NCI-H1694 (cell line): ENCODE data around the gene EVL.
"Not testable (repeated sequence)": the region's sequence is repeated elsewhere in the genome, so short reads cannot be mapped to it uniquely, and the experiment has no call there.

Experiments
- DNase-seq: peaks from one replicate; lab custom pipeline; 2025; lab: John Stamatoyannopoulos, UW

The EVL gene

DNA sequence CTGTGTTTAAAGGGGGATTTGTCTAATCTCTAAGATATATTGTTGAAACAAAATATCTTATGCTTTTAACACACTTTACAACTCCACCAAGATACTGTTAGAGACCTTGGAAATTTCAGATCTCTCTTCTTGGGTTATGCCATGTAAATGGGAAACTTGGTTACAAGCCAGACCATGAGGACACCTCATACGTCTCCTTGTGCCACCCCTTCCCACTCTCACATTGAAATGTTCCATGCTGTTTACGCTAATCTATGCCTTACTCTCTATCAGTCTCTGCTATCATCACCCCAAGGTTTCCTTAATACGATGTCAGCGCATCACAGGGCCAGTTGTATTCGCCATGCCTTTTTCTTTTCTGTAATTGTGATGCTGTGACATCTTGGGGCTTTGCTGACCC is 107.6 kb downstream of the EVL start:
- DNase-seq, result no peak

DNA sequence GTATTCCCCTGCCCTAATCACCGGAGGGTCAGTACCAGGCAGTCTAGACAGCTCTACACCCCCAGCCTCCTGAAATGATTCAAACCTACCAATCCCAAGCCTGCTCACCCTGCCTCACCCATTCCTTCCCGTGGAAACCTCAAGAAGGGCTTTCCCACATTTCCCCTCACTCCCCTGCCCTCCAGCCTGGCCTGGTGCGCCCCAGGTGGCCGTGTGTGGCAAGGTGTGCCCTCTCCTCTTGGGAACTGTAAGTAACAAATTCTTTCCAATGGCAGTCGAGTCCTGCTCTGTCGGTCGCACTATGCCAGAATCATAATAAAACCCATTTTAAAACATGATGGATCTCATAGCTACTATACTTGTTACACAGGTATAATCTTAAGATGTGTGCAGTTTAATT is 108.1 kb downstream of the EVL start:
- DNase-seq, result no peak

GRCh38 chr14:100176811-100177327 is 111.6 kb downstream of the EVL start:
- no peak for DNase-seq

- no peak for DNase-seq
Observed at GRCh38 chr14:100178691-100179090, 113.5 kb downstream of the EVL start.

- DNase-seq, result not testable (repeated sequence)
Observed at GRCh38 chr14:100180671-100181070, 115.4 kb downstream of the EVL start.

GRCh38 chr14:100181876-100182551 is 116.8 kb downstream of the EVL start:
- not testable (repeated sequence) for DNase-seq

DNA sequence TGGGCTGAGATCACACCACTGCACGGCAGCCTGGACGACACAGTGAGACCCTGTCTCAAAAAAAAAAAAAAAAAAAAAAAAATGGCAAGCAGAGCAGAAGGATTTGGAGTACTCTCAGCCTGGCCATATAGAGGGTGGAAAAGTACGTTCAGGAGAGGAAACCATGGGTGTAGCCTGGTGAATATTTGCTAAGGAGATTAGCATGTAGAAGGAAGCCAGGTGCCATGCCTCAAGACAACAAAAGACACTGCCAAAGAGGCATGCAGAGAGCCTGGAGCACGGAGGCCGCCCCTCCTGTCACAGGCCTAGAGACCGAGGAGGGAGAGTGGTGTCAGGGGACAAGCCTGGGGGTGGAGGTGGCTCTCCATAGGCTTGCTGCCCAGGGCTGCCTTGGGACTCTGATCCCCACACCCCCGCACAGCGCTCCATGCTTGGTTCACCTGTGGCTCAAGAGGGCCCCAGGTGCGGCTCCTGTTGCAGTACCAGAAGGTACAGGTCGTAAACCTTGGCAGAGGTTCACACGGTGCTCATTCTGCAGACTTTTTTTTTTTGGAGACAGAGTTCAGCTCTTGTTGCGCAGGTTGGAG is 122.1 kb downstream of the EVL start:
- no peak for DNase-seq

DNA sequence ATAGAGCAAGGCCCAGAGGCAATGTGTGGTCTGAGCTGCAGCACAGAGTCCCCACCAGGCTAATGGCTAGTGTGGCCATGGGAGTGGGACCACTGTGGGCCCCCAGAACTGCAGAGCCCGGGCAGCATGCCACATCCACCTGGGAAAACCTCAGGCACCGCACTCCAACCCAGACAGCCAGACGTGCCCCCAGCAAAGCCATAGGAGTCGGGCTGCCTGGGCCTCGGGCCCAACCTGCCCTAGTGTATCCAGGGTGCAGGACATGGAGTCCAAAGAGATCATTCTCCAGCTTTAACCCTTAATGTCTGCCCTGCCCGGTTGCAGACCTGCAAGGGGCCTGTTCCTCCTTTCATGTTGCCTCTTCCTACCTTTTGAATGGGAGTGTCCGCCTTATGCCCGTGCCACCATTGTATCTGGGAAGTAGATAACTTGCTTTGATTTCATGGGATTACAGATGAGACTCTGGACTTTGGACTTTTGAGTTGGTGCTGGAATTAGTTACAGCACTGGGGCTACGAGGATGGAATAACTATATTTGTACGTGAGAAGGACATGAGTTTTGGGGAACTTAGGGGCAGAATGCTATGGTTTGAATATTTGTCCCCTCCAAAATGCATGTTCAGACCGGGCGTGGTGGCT is 123.3 kb downstream of the EVL start:
- DNase-seq, result no peak

DNA sequence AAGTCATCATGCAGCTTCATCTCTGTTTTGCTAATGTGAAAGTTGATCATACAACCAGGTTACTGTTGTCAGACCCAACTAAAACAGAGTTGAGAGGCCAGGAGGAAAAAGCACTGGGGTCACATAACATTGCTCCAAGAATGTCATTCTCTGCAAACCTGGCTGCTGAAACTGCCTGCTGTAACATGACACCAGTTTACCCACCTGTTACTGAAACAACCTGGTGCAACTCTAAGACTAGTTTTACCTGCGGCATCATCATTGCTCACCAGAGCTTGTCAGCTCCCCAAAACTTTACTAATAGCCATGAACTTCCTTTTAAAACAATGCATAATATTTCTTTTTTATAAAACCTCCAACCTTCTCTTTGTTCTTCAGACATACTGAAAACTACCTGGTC is 124.9 kb downstream of the EVL start:
- no peak for DNase-seq

GRCh38 chr14:100191584-100192249 is 126.5 kb downstream of the EVL start:
- no peak for DNase-seq

- DNase-seq, result no peak
Observed at GRCh38 chr14:100192250-100192671, 127.0 kb downstream of the EVL start.

DNA sequence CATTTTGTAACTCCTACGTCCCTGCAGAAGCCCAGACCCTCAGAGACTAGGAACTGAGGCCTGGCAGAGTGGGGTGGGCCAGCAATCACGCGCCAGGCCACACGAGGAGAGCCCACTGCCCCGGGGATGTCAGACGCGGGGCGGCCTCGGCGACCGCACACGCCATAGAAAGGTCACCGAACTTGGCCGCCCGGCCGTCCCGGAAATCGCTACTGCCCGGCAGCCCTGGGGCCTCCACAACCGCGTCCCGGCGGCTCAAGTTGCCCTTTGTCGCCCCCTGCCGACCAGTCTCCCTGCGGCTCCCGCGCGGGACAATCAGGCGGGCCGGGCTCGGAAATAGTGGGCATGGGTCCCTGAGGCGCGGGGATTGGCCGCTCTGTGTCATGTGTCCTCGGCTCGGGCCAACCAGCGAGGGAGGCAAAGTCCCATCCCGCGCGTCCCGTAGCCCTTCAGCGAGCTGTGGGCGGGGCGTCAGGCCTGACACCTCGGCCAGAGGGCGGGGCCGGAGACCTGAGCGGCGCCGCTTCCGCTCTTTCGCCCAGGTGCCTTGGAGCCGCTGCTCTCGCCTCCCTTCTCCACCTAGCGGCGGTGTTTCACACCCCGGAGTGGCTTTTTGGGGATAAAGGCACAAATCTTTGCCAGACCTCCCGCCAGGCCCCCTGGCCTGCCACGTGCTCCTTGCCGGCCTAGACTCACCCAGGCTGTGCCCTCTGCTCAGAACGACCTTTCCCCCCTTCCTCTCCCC is 127.6 kb downstream of the EVL start:
- DNase-seq, result peak; percentile 100
